Spleen (tissue), 11 donors: Measurements from ENCODE around the gene RETREG2. TPM values are rescaled to one million over a fixed set of nuclear protein-coding genes. Genes with fewer than 3 reads are reported as not detected.

Experiments
- DNase-seq: peaks from one replicate; pipeline ENCODE4 v3.0.0-alpha.2; 2020
- H3K27ac ChIP-seq, 8 donors: fragments of 200-600 bp; sonication (generic) in 7 of 8; 1 replicate in 4 of 8; 2 replicates in 4 of 8; pipeline versions ENCODE4 v1.5.0 to v1.8.0; 2016 to 2021; ENCODE audit warnings: inconsistent platforms in 4 of 8, mild to moderate bottlenecking in 4 of 8, moderate library complexity in 1 of 8
- H3K27me3 ChIP-seq, 7 donors: fragments of 200-600 bp; sonication (generic) in 6 of 7; replicated peaks in 1 of 7; 1 replicate in 4 of 7; 2 replicates in 3 of 7; pipeline versions ENCODE4 v1.5.0 to v1.8.0; 2016 to 2021; ENCODE audit warnings: inconsistent platforms in 3 of 7, mild to moderate bottlenecking in 1 of 7
- H3K36me3 ChIP-seq, 6 donors: fragments of 200-600 bp; sonication (generic) in 5 of 6; 1 replicate in 4 of 6; 2 replicates in 2 of 6; pipeline versions ENCODE4 v1.5.0 to v1.8.0; 2016 to 2021; ENCODE audit warnings: inconsistent platforms in 2 of 6
- H3K4me1 ChIP-seq, 6 donors: fragments of 200-600 bp; sonication (generic) in 5 of 6; 1 replicate in 3 of 6; 2 replicates in 3 of 6; pipeline versions ENCODE4 v1.5.0 to v1.8.0; 2016 to 2021; ENCODE audit warnings: inconsistent platforms in 3 of 6
- H3K4me3 ChIP-seq, 8 donors: fragments of 200-600 bp; sonication (generic) in 7 of 8; 1 replicate in 4 of 8; 2 replicates in 4 of 8; pipeline versions ENCODE4 v1.5.0 to v1.8.0; 2016 to 2021; ENCODE audit warnings: inconsistent platforms in 4 of 8, mild to moderate bottlenecking in 4 of 8, moderate library complexity in 2 of 8
- H3K9me3 ChIP-seq, 8 donors: fragments of 200-600 bp; sonication (generic) in 7 of 8; 1 replicate in 4 of 8; 2 replicates in 4 of 8; pipeline versions ENCODE4 v1.5.0 to v1.8.0; 2016 to 2021; ENCODE audit warnings: inconsistent platforms in 4 of 8
- POLR2A ChIP-seq, 3 donors: fragments of 450-650 bp; IDR thresholded peaks; one replicate each; pipeline ENCODE4 v1.5.1; 2017; ENCODE audit warnings: antibody characterized with exemption in 3 of 3, mild to moderate bottlenecking in 1 of 3
- POLR2AphosphoS5 ChIP-seq, 3 donors: sonication (generic); formaldehyde crosslinking; IDR thresholded peaks; one replicate each; pipeline ENCODE4 v1.5.1; 2017; ENCODE audit warnings: antibody characterized with exemption in 3 of 3
- WGBS, 5 donors: extraction: QIAGEN DNeasy Blood & Tissue Kit in 3 of 5; methylation state at CpG; one replicate each; pipeline versions ENCODE4 v1.1.5 to v1.1.7; 2013 to 2018; 5-methylcytosine and 5-hydroxymethylcytosine counted together
- intact Hi-C: fragments of 100-400 bp; cut with DNase I; formaldehyde crosslinking; loops from one replicate; pipeline ENCODE4 v1.15.0; 2023; ENCODE audit warnings: low total_unique reads
- polyA plus RNA-seq, 3 donors: library from polyadenylated mRNA; stranded (reverse); fragments of 200-250 nt; gene quantifications; one replicate each; pipeline ENCODE4 v1.2.1, GENCODE V29; 2013
- total RNA-seq, 7 donors: library from RNA; depleted of rRNA in 3 of 7; stranded (reverse); fragments of >200 nt in 3 of 7; fragmentation: NEBNext Ultra II Directional in 4 of 7; extraction: Animal tissue kit (Norgen Biotek cat#: 25700) in 4 of 7; gene quantifications; one replicate each; pipeline versions ENCODE4 v1.1.0 to v1.2.1, GENCODE V29; 2016 to 2021
- TF ChIP-seq, protein P1 (sequence below), 11 experiments: fragments of 200-600 bp in 7 of 11; fragments of 450-650 bp in 4 of 11; sonication (generic) in 4 of 11; IDR thresholded peaks in 8 of 11; conservative IDR thresholded peaks in 3 of 11; 1 replicate in 7 of 11; 2 replicates in 4 of 11; pipeline versions ENCODE4 v1.4.0 to v1.8.0; 2016 to 2021; ENCODE audit warnings: antibody characterized with exemption in 11 of 11, inconsistent platforms in 4 of 11, mild to moderate bottlenecking in 1 of 11
- donor health status: healthy with polysubstance abuse.
- donor health status: DM: no; HTN: no; CAD: no; lungs with moderate emphysema.
- donor health status: DM: no; HTN: no; CAD: no.
- donor health status: Bipolar disorder and iron deficiency.
- donor health status: healthy.
- donor health status: DM: no; HTN: no; CAD: no.
- donor health status: DM: yes; HTN: yes; CAD: no.

RETREG2 gene
- total and polyA plus RNA-seq, 10 donors, result 30.0 to 101 (median 71.4) TPM

DNA sequence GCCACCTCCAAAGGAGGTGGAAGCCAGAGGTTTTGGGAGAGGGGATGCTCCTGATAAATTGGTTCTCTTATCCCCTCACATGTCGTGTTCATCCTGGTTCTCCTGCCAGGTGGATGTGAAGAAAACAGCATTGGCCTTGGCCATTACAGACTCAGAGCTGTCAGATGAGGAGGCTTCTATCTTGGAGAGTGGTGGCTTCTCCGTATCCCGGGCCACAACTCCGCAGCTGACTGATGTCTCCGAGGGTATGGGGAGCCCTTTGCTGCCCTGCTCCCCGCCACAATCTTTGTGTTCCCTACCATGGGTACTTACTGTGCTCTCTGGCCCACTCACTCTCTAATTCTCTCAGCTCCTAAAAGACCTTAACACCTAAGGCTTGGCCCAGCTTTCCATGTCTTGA is 3.5 kb downstream of the RETREG2 start:
- H3K9me3 ChIP-seq, result no peaks in the 10 kb centered on the region
- H3K27me3 ChIP-seq, result no peaks in the 10 kb centered on the region
- H3K4me3 ChIP-seq, result no peak overlapping the region
- 91 to 99% (median 96%) methylated on average over 6 of the region's 6 CpGs for WGBS, 5 donors
- H3K27ac ChIP-seq, result peak overlapping the region in 4 of 8 donors; percentile 34 to 73 (median 59)
- no peak for DNase-seq
- intact Hi-C loops, result no loop called here
- H3K36me3 ChIP-seq, result peaks cover 0 to 71% (median 54%) of the 10 kb centered on the region in 6 donors
- TF ChIP-seq POLR2AphosphoS5 (IDR thresholded peaks at IDR 0.05) (no peak), POLR2A (IDR thresholded peaks at IDR 0.05) (no peak)
- TF ChIP-seq, protein P1, sequence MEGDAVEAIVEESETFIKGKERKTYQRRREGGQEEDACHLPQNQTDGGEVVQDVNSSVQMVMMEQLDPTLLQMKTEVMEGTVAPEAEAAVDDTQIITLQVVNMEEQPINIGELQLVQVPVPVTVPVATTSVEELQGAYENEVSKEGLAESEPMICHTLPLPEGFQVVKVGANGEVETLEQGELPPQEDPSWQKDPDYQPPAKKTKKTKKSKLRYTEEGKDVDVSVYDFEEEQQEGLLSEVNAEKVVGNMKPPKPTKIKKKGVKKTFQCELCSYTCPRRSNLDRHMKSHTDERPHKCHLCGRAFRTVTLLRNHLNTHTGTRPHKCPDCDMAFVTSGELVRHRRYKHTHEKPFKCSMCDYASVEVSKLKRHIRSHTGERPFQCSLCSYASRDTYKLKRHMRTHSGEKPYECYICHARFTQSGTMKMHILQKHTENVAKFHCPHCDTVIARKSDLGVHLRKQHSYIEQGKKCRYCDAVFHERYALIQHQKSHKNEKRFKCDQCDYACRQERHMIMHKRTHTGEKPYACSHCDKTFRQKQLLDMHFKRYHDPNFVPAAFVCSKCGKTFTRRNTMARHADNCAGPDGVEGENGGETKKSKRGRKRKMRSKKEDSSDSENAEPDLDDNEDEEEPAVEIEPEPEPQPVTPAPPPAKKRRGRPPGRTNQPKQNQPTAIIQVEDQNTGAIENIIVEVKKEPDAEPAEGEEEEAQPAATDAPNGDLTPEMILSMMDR (IDR thresholded peaks at IDR 0.05 in 8 of 11, conservative IDR thresholded peaks at IDR 0.05 in 3 of 11), result no peak
- H3K4me1 ChIP-seq, result peaks cover 8 to 56% (median 33%) of the 10 kb centered on the region in 6 donors

DNA sequence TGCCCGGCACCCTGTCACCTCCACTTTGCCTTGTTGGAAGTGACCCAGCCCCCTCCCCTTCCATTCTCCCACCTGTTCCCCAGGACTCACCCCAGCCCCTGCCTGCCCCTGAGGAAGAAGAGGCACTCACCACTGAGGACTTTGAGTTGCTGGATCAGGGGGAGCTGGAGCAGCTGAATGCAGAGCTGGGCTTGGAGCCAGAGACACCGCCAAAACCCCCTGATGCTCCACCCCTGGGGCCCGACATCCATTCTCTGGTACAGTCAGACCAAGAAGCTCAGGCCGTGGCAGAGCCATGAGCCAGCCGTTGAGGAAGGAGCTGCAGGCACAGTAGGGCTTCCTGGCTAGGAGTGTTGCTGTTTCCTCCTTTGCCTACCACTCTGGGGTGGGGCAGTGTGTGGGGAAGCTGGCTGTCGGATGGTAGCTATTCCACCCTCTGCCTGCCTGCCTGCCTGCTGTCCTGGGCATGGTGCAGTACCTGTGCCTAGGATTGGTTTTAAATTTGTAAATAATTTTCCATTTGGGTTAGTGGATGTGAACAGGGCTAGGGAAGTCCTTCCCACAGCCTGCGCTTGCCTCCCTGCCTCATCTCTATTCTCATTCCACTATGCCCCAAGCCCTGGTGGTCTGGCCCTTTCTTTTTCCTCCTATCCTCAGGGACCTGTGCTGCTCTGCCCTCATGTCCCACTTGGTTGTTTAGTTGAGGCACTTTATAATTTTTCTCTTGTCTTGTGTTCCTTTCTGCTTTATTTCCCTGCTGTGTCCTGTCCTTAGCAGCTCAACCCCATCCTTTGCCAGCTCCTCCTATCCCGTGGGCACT is 4.5 kb downstream of the RETREG2 start:
- no peak overlapping the region for H3K4me3 ChIP-seq
- peak; percentile 84 for DNase-seq
- no peaks in the 10 kb centered on the region for H3K27me3 ChIP-seq
- no peaks in the 10 kb centered on the region for H3K9me3 ChIP-seq
- intact Hi-C loops, result no loop called here
- WGBS, 5 donors, result 51 to 84% (median 65%) methylated on average over 4 to 8 of the region's 8 CpGs
- peak in 1 of 3 donors; percentile 55 for TF ChIP-seq POLR2AphosphoS5 (IDR thresholded peaks at IDR 0.05)
- TF ChIP-seq, protein P1 (IDR thresholded peaks at IDR 0.05 in 8 of 11, conservative IDR thresholded peaks at IDR 0.05 in 3 of 11), result no peak
- TF ChIP-seq POLR2A (IDR thresholded peaks at IDR 0.05), result no peak
- peaks cover 0 to 74% (median 54%) of the 10 kb centered on the region in 6 donors for H3K36me3 ChIP-seq
- H3K4me1 ChIP-seq, result peaks cover 8 to 50% (median 33%) of the 10 kb centered on the region in 6 donors
- peak overlapping the region in 6 of 8 donors; percentile 4 to 73 (median 46) for H3K27ac ChIP-seq

DNA sequence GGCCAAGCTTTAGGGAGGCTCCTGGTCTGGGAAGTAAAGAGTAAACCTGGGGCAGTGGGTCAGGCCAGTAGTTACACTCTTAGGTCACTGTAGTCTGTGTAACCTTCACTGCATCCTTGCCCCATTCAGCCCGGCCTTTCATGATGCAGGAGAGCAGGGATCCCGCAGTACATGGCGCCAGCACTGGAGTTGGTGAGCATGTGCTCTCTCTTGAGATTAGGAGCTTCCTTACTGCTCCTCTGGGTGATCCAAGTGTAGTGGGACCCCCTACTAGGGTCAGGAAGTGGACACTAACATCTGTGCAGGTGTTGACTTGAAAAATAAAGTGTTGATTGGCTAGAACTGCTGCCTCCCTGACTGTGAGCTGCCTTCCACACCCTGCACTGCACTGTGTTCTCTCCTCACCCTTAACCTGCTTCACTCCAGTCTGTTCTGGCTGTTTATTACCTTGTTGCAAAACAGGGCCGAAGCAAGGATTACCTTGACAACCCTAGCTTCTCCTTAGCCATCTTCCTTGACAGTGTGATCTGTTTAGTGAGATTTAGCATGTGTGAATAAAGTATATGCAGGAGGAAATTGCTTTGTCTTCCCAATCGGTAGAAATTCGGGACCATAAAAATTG is 5.2 kb downstream of the RETREG2 start:
- Histone ChIP-seq H3K9me3 (no peaks in the 10 kb centered on the region), H3K4me1 (peaks cover 8 to 48% (median 33%) of the 10 kb centered on the region in 6 donors), H3K27me3 (no peaks in the 10 kb centered on the region), H3K36me3 (peaks cover 0 to 74% (median 54%) of the 10 kb centered on the region in 6 donors), H3K27ac (peak overlapping the region in 2 of 8 donors; percentile 57 to 73), H3K4me3 (no peak overlapping the region)
- 91 to 96% (median 94%) methylated on average over 6 of the region's 6 CpGs for WGBS, 5 donors
- TF ChIP-seq, protein P1 (IDR thresholded peaks at IDR 0.05 in 8 of 11, conservative IDR thresholded peaks at IDR 0.05 in 3 of 11), result no peak
- TF ChIP-seq POLR2AphosphoS5 (IDR thresholded peaks at IDR 0.05) (no peak), POLR2A (IDR thresholded peaks at IDR 0.05) (no peak)
- DNase-seq, result no peak
- intact Hi-C loops, result no loop called here

DNA sequence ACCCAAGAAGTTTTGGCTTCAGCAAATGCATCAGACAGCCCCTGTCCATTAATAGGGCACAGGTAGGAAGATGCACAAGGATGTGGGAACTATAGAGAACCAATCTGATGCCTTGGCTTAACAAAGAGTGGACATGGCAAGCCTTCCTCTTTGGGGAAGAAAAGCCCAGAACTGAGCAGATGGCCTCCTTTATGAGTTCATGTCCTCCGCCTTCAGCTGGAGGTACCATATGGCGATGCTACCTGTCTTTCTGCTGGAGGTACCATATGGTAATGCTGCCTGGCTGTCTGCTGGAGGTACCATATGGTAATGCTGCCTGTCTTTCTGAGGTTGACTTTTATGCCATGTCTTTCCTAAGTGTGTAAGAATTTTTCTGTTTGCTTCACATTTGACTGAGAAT is 6.0 kb downstream of the RETREG2 start:
- 83 to 99% (median 95%) methylated on average over 2 of the region's 2 CpGs for WGBS, 5 donors
- H3K27me3 ChIP-seq, result no peaks in the 10 kb centered on the region
- no peak for TF ChIP-seq POLR2AphosphoS5 (IDR thresholded peaks at IDR 0.05)
- TF ChIP-seq, protein P1 (IDR thresholded peaks at IDR 0.05 in 8 of 11, conservative IDR thresholded peaks at IDR 0.05 in 3 of 11), result no peak
- no peak for TF ChIP-seq POLR2A (IDR thresholded peaks at IDR 0.05)
- H3K27ac ChIP-seq, result no peak overlapping the region
- H3K9me3 ChIP-seq, result no peaks in the 10 kb centered on the region
- no peak overlapping the region for H3K4me3 ChIP-seq
- H3K36me3 ChIP-seq, result peaks cover 0 to 74% (median 54%) of the 10 kb centered on the region in 6 donors
- DNase-seq, result no peak
- intact Hi-C loops, result no loop called here
- peaks cover 4 to 41% (median 26%) of the 10 kb centered on the region in 6 donors for H3K4me1 ChIP-seq
